ENCODE data around the gene HDAC4. TPM values are rescaled to one million over a fixed set of nuclear protein-coding genes. Genes with fewer than 3 reads are reported as not detected.

HDAC4 gene
- total and polyA plus RNA-seq, 2 donors, result 24.4 to 29.5 TPM

GRCh38 chr2:239389414-239390329 lies 11.1 kb downstream of the HDAC4 start:
- 95% methylated on average over 23 of the region's 23 CpGs for WGBS
- Histone ChIP-seq H3K27ac (ENCODE audit: low read depth) (no peak overlapping the region), H3K4me1 (ENCODE audit: insufficient read depth) (no peaks in the 10 kb centered on the region), H3K36me3 (ENCODE audit: insufficient read depth) (no peaks in the 10 kb centered on the region), H3K4me3 (ENCODE audit: low read depth, low read length) (no peak overlapping the region)
- DNase-seq (ENCODE audit: extremely low spot score), result no peak

DNA sequence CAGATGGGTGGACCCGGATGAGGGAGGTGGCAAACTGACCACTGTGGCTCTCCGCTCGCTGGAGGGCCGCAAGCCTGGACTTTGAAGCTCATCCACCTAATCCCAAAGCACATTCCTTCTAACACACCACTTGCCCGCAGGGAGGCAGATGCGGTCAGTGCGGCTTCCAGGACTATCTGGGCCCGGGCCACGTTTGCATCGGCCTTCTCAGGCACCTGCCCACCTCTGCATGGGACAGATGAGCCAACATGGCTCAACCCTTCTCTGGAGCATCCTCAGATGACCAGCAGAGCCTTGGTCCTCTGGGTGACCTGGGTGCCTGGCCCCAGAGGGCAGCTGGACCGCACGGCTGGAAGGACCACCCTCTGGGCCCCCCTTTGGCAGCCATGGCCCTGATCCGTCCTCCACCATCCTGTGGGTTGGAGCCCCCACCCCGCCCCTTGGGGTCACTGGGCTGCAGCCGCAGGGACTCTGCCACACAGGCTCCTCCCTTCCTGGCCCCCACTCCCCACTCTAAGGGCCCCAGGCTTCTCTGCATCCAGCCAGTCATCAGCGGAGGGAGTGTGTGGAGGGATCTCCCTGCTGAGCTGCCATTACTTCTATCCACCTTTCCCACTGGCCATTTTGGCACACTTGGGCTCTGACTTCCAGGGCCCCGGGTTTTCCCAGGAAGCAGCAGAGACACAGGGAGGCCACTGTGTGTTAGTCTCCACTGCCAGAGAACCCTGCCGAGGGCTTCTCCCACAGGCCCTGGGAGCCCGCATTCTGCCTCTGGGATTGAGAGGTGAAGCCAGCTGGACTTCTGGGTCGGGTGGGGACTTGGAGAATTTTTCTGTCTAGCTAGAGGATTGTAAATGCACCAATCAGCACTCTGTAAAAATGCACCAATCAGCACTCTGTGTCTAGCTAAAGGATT lies 12.3 kb downstream of the HDAC4 start:
- 94% methylated on average over 20 of the region's 20 CpGs for WGBS
- Histone ChIP-seq H3K27ac (ENCODE audit: low read depth) (no peak overlapping the region), H3K36me3 (ENCODE audit: insufficient read depth) (no peaks in the 10 kb centered on the region), H3K4me1 (ENCODE audit: insufficient read depth) (no peaks in the 10 kb centered on the region), H3K4me3 (ENCODE audit: low read depth, low read length) (no peak overlapping the region)
- no peak for DNase-seq (ENCODE audit: extremely low spot score)

GRCh38 chr2:239387811-239388210 lies 13.0 kb downstream of the HDAC4 start:
- 92% methylated on average over 17 of the region's 17 CpGs for WGBS
- Histone ChIP-seq H3K27ac (ENCODE audit: low read depth) (no peak overlapping the region), H3K36me3 (ENCODE audit: insufficient read depth) (no peaks in the 10 kb centered on the region), H3K4me3 (ENCODE audit: low read depth, low read length) (no peak overlapping the region), H3K4me1 (ENCODE audit: insufficient read depth) (no peaks in the 10 kb centered on the region)
- no peak for DNase-seq (ENCODE audit: extremely low spot score)

DNA sequence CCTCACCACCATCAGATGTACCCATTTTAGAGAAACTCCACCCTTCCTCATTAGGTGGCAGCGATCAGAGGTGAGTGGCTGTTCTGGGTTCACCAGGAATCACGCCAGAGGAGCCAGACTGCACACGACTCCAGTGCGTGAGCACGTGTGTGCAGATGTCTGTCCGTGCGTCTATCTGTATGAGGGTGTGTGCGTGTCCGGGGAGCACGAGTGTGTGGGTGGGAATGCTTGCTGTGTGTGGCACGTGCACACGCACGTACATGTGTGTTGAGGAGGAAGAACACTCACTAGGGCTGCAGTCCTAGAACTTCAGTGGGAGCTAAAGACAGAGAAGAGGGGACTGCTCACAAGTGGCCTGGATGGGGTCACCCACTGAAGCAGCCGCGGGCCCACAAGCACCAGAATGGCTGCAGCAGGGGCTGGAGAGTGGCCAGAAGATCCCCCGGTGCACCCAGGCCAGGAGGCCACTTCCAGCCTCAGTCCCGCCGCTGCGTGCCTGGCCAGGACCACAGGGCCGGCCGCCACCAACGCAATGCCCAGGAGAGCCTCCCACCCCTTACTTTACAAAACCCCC lies 13.9 kb downstream of the HDAC4 start:
- H3K27ac ChIP-seq (ENCODE audit: low read depth), result no peak overlapping the region
- no peak for DNase-seq (ENCODE audit: extremely low spot score)

DNA sequence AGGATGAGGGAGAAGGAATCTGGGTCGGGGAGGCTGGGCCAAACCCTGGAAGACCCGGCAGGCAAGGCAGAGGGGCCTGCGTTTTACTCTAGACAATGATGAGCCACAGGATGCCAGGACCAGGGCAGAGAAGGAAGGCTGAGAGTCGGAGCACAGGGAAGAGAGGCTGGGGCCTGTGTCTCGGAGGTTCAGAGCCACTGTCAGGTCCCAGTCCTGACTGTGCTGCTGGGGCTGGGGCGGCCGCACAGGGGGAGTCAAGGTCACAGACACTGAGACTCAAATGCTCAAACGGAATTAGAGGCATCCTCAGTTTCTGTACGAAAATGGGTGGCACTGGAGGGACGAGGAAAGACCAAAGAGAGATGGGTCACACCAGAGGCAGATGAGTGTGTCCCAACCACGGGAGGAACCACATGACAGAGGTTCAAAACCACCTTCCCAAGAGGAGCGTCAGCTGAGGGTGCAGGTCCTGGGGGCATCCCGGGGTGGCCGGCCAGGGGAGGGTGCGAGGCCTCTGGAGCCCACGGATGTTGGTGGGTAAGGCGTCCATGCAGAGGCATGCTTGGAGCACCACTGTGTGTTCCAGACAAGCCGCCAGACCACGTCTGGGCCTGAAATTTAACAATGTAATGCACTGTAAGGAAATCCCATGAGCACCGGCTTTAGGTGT lies 14.7 kb downstream of the HDAC4 start:
- DNase-seq (ENCODE audit: extremely low spot score), result no peak
- Histone ChIP-seq H3K4me3 (ENCODE audit: low read depth, low read length) (no peak overlapping the region), H3K36me3 (ENCODE audit: insufficient read depth) (no peaks in the 10 kb centered on the region), H3K4me1 (ENCODE audit: insufficient read depth) (no peaks in the 10 kb centered on the region), H3K27ac (ENCODE audit: low read depth) (no peak overlapping the region)
- WGBS, result 89% methylated on average over 20 of the region's 20 CpGs

More for the DNA sequence above, 13.9 kb downstream of the HDAC4 start:
- WGBS, result 90% methylated on average over 22 of the region's 22 CpGs
- Histone ChIP-seq H3K4me3 (ENCODE audit: low read depth, low read length) (no peak overlapping the region), H3K4me1 (ENCODE audit: insufficient read depth) (no peaks in the 10 kb centered on the region), H3K36me3 (ENCODE audit: insufficient read depth) (no peaks in the 10 kb centered on the region)

- H3K4me1 ChIP-seq (ENCODE audit: insufficient read depth), result no peaks in the 10 kb centered on the region
- DNase-seq (ENCODE audit: extremely low spot score), result no peak
- H3K36me3 ChIP-seq (ENCODE audit: insufficient read depth), result no peaks in the 10 kb centered on the region
- WGBS, result 96% methylated on average over 26 of the region's 26 CpGs
- no peak overlapping the region for H3K27ac ChIP-seq (ENCODE audit: low read depth)
- H3K4me3 ChIP-seq (ENCODE audit: low read depth, low read length), result no peak overlapping the region
These were observed 15.5 kb downstream of the HDAC4 start for GRCh38 chr2:239385096-239386000.

GRCh38 chr2:239383759-239384156 lies 17.1 kb downstream of the HDAC4 start:
- no peaks in the 10 kb centered on the region for H3K4me1 ChIP-seq (ENCODE audit: insufficient read depth)
- H3K27ac ChIP-seq (ENCODE audit: low read depth), result no peak overlapping the region
- DNase-seq (ENCODE audit: extremely low spot score), result no peak
- 98% methylated on average over 17 of the region's 17 CpGs for WGBS
- no peak overlapping the region for H3K4me3 ChIP-seq (ENCODE audit: low read depth, low read length)
- no peaks in the 10 kb centered on the region for H3K36me3 ChIP-seq (ENCODE audit: insufficient read depth)

- H3K36me3 ChIP-seq (ENCODE audit: insufficient read depth), result no peaks in the 10 kb centered on the region
- DNase-seq (ENCODE audit: extremely low spot score), result no peak
- no peaks in the 10 kb centered on the region for H3K4me1 ChIP-seq (ENCODE audit: insufficient read depth)
- no peak overlapping the region for H3K4me3 ChIP-seq (ENCODE audit: low read depth, low read length)
- 94% methylated on average over 24 of the region's 24 CpGs for WGBS
- no peak overlapping the region for H3K27ac ChIP-seq (ENCODE audit: low read depth)
These were observed 17.6 kb downstream of the HDAC4 start for GRCh38 chr2:239383036-239383758.

GRCh38 chr2:239382384-239382880 lies 18.4 kb downstream of the HDAC4 start:
- Histone ChIP-seq H3K27ac (ENCODE audit: low read depth) (no peak overlapping the region), H3K36me3 (ENCODE audit: insufficient read depth) (no peaks in the 10 kb centered on the region), H3K4me3 (ENCODE audit: low read depth, low read length) (no peak overlapping the region), H3K4me1 (ENCODE audit: insufficient read depth) (no peaks in the 10 kb centered on the region)
- WGBS, result 68% methylated on average over 6 of the region's 6 CpGs
- DNase-seq (ENCODE audit: extremely low spot score), result no peak

DNA sequence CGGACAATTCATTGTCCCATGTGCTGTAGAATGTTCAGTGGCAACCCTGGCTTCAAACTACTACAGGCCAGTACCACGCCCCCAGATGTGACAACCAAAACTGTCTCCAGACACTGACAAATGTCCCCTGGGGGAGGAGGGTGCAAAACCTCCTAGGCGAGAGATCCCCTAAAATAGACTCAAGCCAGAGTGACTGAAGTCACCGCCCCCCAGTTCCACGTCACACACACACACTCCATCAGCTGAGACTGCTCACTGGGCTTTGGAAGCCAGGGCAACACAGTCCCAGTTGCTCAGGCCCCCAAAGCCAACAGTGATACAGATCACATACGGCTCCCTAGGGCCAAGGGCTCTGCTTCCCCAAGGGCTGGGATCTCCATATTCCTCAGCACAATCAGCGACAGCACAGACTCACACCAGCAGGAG lies 19.1 kb downstream of the HDAC4 start:
- Histone ChIP-seq H3K4me3 (ENCODE audit: low read depth, low read length) (no peak overlapping the region), H3K27ac (ENCODE audit: low read depth) (no peak overlapping the region), H3K36me3 (ENCODE audit: insufficient read depth) (no peaks in the 10 kb centered on the region), H3K4me1 (ENCODE audit: insufficient read depth) (no peaks in the 10 kb centered on the region)
- WGBS, result 89% methylated on average over 7 of the region's 7 CpGs
- no peak for DNase-seq (ENCODE audit: extremely low spot score)

- H3K4me3 ChIP-seq (ENCODE audit: low read depth, low read length), result no peak overlapping the region
- DNase-seq (ENCODE audit: extremely low spot score), result no peak
- WGBS, result 68% methylated on average over 30 of the region's 30 CpGs
- no peaks in the 10 kb centered on the region for H3K4me1 ChIP-seq (ENCODE audit: insufficient read depth)
- H3K36me3 ChIP-seq (ENCODE audit: insufficient read depth), result no peaks in the 10 kb centered on the region
- no peak overlapping the region for H3K27ac ChIP-seq (ENCODE audit: low read depth)
These were observed 19.8 kb downstream of the HDAC4 start for GRCh38 chr2:239380831-239381708.

Data from urinary bladder (tissue), 4 donors.